NK-92 treated with Interleukin-12 subunit alpha and Interleukin-12 subunit beta, amount 100 ng/mL, for 24 hours (cell line): Measurements from ENCODE around the gene DNHD1.

Experiments used
- DNase-seq: peaks from one replicate; lab custom pipeline; 2025; lab: John Stamatoyannopoulos, UW

The DNHD1 gene

GRCh38 chr11:6497069-6497839 is at the start of gene DNHD1:
DNHD1 (plus strand) TSS chr11:6497280; CDS start chr11:6498216, 936 bp downstream.
- no peak for DNase-seq

GRCh38 chr11:6448574-6448973 is 48.5 kb upstream of the DNHD1 start:
- DNase-seq: no peak

- no peak for DNase-seq
Observed at GRCh38 chr11:6452219-6452618, 44.9 kb upstream of the DNHD1 start.

GRCh38 chr11:6453152-6453551 is 43.9 kb upstream of the DNHD1 start:
- DNase-seq: no peak

GRCh38 chr11:6455070-6455469 is 42.0 kb upstream of the DNHD1 start:
- DNase-seq: no peak

GRCh38 chr11:6456361-6457073 is 40.6 kb upstream of the DNHD1 start:
- no peak for DNase-seq

GRCh38 chr11:6457581-6458320 is 39.3 kb upstream of the DNHD1 start:
- DNase-seq: no peak

GRCh38 chr11:6458352-6459098 is 38.6 kb upstream of the DNHD1 start:
- DNase-seq: no peak

GRCh38 chr11:6459099-6459450 is 38.0 kb upstream of the DNHD1 start:
- no peak for DNase-seq

GRCh38 chr11:6468712-6469495 is 28.2 kb upstream of the DNHD1 start:
- DNase-seq: no peak

GRCh38 chr11:6469599-6469998 is 27.5 kb upstream of the DNHD1 start:
- DNase-seq: no peak

GRCh38 chr11:6472934-6473333 is 24.1 kb upstream of the DNHD1 start:
- DNase-seq: no peak

- no peak for DNase-seq
Observed at GRCh38 chr11:6473451-6474412, 23.3 kb upstream of the DNHD1 start, which contains the start of gene TRIM3. TRIM3 (minus strand) TSS chr11:6473941; CDS start chr11:6465695, 8,246 bp downstream.

GRCh38 chr11:6474413-6474792 is 22.7 kb upstream of the DNHD1 start:
- DNase-seq: no peak

GRCh38 chr11:6474806-6475500 is 22.1 kb upstream of the DNHD1 start:
- no peak for DNase-seq

- no peak for DNase-seq
Observed at GRCh38 chr11:6475936-6476335, 21.1 kb upstream of the DNHD1 start.

GRCh38 chr11:6476571-6476970 is 20.5 kb upstream of the DNHD1 start:
- no peak for DNase-seq

- DNase-seq: no peak
Observed at GRCh38 chr11:6480299-6480914, 16.7 kb upstream of the DNHD1 start.
